Medulla oblongata (tissue), 1 donor: Measurements from ENCODE around the gene SLC39A6.

Experiments used
- DNase-seq: peaks from one replicate; pipeline ENCODE4 v3.0.0-alpha.2; 2015; ENCODE audit errors: extremely low spot score

The SLC39A6 gene

GRCh38 chr18:36058674-36059073, 70.5 kb downstream of the SLC39A6 start:
- peak; percentile 61 for DNase-seq
